DMS 273 (cell line): ENCODE measurements around the gene ETV6.

Source experiments
- DNase-seq: peaks from one replicate; lab custom pipeline; 2025; ENCODE audit not compliant: unreplicated experiment; lab: John Stamatoyannopoulos, UW

The ETV6 gene

GRCh38 chr12:11642785-11643184 lies 6.7 kb upstream of the ETV6 start:
- DNase-seq, result no peak

DNA sequence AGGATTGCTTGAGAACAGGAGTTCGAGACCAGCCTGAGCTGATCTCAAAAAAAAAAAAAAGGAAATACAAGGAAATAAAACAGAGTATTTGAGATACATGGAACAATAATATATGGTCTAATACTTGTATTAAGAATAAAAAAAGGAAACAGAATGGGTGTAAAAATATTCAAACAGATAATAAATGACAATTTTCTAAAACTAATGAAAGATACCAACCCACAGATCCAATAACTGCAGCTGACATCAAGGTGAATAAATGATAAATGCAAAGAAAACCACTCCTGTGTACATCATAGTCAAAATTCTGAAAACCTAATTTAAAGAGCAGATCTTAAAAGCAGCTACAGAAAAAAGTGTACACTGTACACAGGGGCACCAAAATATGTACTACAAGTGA lies 4.1 kb upstream of the ETV6 start:
- DNase-seq, result no peak

DNA sequence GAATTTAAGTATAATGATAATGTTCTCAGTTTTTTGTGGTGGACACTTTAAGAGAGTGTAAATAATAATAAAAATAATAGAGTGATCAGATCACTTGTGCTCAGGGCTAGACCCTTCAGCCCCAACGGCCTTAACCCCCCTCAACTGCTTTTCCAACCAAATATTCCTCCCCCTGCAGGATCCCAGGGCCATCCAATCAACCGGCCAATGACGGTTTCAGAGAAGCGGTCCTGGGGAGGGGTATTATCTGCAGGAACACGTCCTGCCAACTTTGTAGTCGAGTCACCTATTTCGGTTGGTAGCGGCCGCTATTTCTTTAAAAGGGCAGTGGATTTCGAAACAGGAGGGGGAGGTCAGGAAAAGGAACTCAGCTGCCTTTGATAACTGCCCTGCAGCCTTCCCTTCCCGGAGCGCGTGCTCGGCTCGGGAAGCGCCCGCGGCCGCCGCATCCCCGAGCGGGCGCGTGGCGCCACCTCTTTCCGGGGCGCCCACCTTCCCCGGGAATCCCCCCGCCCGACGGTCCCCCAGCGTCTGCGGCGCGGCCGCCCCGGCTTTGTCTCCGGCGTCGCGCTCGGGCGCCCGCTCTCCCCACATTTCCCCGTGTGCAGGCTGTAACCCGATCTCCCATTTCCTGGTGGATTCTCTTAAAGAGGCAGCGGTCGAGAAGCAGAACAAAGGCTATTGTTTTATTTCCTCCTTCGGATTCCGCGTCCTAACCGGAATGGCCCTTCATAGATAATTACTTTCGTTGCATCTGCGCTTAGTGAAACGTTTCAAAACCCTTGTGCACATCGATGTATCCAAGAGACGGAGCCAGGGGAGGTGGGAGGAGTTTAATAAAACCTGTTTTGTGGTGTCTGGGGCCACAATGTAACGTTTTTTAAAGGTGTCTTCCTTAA lies 711 bp upstream of the ETV6 start:
- DNase-seq, result peak; percentile 82

DNA sequence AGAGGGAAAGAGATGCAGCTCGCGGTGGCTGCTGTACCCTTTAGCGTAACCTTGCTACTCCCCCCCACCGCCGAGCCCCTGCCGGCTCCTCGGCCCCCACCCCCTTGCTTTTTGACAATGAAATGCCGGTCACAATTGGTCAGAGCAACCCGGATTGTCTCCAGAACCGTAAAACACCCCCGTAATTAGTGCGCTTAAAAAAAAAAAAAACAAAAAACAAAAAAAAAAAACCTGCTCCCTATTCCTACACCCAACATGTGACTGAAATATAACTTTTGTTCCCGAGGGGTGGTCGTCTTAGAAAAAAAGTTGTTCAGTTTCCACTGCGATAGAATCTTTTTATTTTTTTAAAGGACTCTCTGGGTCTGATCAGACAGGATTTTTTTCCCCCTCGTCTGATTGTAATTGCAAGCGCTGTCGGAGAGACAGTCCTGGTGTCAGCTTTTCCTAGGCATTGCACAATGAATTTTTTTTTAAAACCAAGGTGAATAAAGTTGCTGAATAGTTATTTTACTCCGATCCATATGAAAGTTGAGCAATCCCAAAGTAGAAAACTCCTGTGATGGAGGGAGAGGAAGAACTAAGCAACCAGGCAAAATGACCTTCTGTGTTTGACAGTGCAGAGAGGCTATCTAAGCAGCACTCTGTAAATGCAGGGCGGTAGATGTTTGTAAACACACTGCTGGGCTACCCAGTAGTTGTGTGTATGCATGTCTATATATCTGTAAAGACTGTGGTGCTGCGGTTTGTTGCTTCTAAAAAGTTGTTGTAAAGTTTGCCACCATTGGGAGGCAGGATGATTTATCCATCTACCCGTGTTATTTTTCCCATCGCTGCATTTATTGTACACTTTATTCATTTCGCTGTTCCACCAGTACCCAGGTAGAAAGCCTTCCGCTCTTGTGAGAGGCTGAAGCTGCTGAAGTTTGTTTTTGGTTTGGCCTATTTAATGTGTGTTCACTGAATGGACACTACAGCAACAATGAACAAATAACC lies 1.1 kb downstream of the ETV6 start:
- peak; percentile 30 for DNase-seq

DNA sequence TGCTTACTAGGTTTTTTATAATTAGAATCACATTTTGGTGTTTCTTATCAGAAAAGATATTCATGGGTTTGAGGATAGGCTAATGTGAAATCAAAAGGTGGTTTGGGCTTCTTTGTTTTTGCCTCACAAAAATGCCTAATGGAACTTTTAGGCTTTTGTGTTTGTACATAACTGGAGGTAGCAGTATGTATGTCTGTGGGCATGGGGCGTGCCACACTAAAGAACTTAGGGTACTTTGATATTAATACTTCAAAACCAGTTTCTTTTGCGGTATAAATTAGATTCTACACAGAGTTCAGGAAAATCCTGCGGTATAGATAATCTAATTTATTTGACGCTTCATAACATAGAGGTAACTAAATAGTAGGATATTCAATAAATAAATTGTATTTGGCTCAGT lies 1.9 kb downstream of the ETV6 start:
- no peak for DNase-seq

- no peak for DNase-seq
Observed at GRCh38 chr12:11651785-11652184, 2.3 kb downstream of the ETV6 start.

GRCh38 chr12:11652351-11653040 lies 3.0 kb downstream of the ETV6 start:
- DNase-seq, result no peak

DNA sequence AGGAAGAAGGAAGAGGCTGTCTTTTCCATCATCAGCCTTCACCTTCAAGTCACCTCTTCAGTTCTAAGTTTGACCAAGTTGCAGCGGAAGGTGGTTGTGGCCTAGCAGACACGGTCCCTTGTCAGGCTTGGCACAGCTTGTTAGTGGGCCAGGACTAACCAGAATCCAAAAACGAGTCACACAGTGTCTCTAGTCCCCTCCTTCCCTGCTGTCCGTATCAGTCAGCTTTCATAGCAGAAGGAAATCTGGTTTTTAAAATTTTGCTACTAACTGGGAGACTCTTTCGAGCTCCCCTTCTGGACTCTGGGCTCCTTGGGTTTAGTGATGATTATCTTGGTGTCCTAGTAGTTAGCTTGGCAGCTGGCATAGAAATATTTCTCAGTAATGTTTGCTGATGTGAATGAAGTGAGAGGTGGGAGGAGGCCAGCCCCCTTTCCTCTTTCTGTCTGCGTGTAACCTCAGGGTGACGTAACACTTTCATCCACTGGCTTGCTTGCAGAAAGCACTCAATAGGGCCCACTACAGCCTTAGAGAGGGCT lies 3.8 kb downstream of the ETV6 start:
- DNase-seq, result no peak

DNA sequence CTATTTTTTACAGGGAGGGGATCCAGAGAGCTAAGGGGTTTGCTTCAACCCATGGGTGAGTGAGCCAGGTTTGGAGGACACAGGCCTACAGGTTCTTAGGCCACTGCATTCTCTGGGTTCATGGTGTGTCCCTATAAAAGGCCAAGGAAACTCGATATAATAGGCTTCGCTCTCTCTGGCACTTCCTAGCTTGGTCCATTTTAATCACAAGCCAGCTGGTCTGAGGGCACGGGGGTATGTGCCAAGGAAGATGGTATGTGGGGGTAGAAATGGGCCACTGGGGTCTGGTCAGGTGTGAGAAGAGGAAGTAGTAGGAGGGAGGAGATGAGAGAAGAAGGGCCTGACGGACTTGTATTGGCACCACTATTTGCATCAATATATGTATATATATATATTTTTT lies 4.9 kb downstream of the ETV6 start:
- no peak for DNase-seq

DNA sequence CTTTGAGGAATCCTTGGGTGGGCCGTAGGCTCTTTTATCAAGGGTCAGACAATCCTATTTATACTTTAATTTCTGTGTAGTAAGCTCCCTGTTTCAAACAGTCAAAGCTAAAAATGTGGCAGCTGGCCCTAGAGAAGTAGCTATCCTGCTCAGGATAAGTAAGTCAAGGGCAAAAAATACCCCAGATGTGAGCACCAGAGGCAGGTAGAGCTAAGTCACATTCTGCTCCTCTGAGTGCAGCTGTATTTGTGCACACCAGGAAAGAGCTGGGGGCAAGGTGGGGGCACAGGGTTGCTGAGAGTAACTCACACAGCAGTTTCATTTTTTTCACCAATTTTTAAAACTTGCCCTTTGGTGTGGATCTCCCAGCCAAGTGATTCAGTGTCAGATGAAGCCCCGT lies 5.3 kb downstream of the ETV6 start:
- DNase-seq, result no peak

DNA sequence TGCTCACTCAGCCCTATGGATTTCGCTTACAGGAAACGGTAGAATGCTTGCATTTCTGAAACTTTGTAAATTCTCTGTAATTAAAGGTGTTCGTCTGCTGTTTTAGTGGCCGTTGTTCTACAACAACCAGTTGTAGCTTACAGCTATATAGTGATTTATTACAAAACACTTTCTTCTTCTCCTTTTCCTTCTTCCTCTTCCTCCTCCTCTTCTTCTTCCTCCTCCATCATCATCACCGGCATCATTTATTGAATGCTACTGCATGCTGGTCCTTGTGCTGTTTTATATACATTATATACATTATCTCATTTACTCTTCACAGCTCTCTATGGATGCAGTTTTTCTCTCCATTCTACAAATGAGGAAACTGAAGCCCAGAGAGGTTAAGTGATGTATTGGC lies 6.4 kb downstream of the ETV6 start:
- no peak for DNase-seq

DNA sequence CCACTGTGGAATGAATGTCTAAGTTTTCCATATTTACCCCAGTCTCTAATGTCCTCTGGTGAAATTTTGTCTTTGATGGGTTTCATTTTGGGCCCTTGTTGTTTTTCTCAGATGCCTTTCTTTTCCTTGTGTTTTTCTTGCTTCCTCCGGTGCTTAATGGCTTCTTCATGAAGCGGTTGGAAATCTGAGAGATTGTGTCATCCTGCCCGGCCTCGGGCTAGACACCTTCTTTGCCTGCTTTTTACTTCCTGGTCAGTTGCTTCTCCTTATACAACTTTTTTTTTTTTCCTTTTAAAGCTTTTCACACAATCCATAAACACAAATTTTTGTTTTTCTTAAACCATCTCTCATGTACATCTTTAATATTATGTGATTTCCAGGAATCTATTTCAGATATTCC lies 7.1 kb downstream of the ETV6 start:
- DNase-seq, result no peak

DNA sequence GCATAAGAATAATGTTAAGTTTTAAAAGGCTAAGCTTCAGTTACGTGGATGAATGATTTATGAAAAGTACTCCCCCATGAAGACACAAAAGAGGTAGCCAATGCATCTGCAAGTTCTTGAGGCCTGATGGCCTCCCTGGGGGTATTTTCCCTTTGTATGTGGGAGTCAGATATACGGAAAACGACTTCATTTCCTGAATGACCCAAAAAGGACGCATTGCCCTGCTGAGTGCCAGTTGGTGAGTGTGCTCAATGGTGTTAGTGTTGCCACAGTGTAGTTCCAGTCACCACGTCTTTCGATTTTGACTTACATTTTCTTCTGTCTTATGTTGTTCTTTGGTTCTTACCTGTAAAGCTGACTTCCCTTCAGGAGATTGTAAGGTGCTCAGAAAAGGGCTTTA lies 8.0 kb downstream of the ETV6 start:
- DNase-seq, result no peak

- no peak for DNase-seq
Observed at GRCh38 chr12:11658791-11659190, 9.3 kb downstream of the ETV6 start.

DNA sequence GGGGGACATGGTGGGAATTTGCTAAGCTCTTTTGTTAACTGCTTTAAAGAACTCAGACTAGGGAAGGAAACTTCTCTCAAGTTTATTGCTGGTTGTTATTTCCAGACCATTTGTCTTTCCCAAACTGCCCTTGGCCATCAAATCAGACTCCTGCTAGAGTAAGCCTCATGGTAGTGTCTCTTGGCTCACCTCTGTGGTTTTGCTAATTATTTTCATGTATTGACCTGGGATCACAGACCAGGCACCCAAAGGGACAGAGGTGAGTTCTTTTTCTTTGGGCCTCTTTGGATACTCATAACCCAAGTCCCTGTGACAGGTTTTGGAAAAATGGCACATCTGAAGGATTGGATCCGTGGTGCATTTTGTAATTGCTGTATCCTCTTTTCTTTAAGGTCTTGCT lies 11.2 kb downstream of the ETV6 start:
- DNase-seq, result no peak

DNA sequence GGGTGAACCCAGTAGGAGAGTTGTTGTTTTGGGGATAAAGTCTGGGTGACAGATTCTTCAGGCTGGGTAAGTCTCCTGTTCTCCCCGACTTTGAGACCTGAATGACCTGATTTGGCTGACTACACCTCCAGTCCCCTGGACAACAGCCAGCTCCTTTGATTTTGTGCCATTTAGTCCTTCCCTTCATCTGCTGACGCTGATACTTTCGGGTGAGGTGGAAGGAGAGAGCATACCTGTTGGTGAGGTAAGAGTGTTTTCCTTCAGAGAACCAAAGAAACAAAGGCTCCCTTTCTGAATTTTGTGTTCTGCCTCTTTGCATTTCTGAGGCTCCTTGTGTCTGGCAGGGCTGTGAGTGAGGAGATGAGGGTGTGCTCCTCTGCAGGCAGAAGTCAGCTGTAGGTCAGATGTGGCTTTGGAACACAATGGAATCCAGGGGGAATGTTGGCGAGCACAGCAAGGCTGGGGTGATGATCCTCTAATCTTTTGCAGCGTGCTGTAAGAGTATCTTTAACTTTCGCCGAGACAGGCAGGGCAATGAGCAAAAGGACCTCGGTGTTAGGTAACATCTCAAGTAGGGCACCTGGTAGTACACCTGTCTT lies 12.1 kb downstream of the ETV6 start:
- no peak for DNase-seq

GRCh38 chr12:11662369-11662768 lies 12.9 kb downstream of the ETV6 start:
- no peak for DNase-seq

- DNase-seq, result no peak
Observed at GRCh38 chr12:11663130-11663529, 13.7 kb downstream of the ETV6 start.

DNA sequence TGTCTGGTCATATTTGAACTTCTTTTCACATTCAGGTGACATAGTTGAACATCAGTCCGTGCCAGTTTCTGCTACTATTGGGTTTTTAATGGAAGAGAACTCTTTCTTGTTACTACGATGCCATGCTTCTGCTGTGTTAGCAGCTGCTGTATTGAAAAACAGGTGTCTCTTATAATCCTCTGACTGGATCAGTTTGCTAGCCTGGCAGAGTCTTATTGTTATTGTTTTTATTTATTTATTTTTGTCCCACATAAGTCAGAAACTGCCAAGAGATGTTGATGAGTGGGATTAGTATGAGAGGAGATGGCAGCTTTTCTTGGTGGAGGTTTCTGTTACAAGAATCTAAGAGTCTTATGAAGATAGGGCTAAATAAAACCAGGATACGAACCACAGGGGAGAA lies 14.6 kb downstream of the ETV6 start:
- DNase-seq, result no peak

DNA sequence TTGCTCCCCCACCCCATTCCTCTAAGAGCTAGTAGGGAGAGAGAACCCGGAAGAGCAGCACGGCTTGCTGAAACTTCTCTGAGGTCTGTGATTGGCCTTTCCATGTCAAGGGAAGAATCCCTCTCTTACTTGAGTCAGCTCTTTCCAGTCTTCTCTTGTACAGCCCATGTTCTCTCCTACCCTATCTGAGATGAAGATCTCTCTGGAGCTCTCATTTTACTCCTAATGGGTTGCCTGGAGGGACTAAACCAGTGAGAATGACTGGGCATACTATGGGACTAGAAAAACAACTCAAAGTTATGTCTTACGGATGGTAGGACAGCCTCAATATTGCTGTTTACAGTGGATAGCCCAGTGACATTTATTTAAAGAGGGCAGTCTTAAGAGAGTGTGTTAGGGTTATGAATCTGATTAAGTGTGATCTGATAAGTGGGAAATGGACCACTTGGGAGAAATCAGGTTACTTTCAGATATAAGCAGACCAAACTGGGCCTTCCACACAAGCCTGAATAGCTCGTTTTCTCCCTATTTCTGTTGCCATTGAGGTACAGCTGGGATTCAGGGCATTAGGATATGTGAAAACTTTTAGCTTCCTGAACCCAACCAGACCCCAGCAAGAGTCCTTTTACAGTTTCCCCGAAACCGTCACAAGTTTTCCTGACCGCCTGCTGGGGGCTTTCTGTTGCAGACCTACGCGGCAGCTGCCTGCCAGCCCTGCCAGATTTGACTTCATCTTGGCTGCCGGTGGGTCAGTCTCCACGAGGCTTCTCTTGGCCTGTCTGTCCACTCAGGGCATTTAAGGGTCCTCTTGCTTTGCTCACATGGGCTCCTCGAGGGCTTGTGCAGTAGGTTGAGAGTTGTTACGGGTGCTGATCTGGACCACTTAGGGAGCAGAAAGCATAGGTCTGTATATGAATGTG lies 16.9 kb downstream of the ETV6 start:
- no peak for DNase-seq
